Effector memory CD4-positive, alpha-beta T cell (primary cell): ENCODE results near the gene CR1L.
"Not testable (repeated sequence)": the region's sequence is repeated elsewhere in the genome, so short reads cannot be mapped to it uniquely, and the experiment has no call there.

Source experiments
- DNase-seq, 3 donors: peaks; one replicate each; pipeline ENCODE4 v3.0.0-alpha.2; 2020
- H3K27ac ChIP-seq: 2 replicates; pipeline ENCODE4 v1.7.0; 2013; ENCODE audit warnings: mild to moderate bottlenecking, low read length, moderate library complexity; ENCODE audit not compliant: insufficient read depth, poor library complexity, severe bottlenecking
- H3K27me3 ChIP-seq: replicated peaks from 2 replicates; pipeline ENCODE4 v1.7.0; 2013; ENCODE audit warnings: mild to moderate bottlenecking, low read length; ENCODE audit not compliant: insufficient read depth, control insufficient read depth, poor library complexity, severe bottlenecking
- H3K36me3 ChIP-seq: 2 replicates; pipeline ENCODE4 v1.7.0; 2013; ENCODE audit warnings: mild to moderate bottlenecking, low read length, moderate library complexity; ENCODE audit not compliant: control insufficient read depth, insufficient read depth
- H3K4me1 ChIP-seq: 2 replicates; pipeline ENCODE4 v1.7.0; 2013; ENCODE audit warnings: low read length, mild to moderate bottlenecking; ENCODE audit not compliant: control insufficient read depth, insufficient read depth, poor library complexity, severe bottlenecking
- H3K4me3 ChIP-seq: 2 replicates; pipeline ENCODE4 v1.7.0; 2013; ENCODE audit warnings: low read length, low read depth, mild to moderate bottlenecking; ENCODE audit not compliant: insufficient read depth, poor library complexity, severe bottlenecking
- H3K9me3 ChIP-seq: 2 replicates; pipeline ENCODE4 v1.7.0; 2013; ENCODE audit warnings: mild to moderate bottlenecking, low read length, moderate library complexity; ENCODE audit not compliant: control insufficient read depth

CR1L gene

GRCh38 chr1:207658408-207658807 lies 13.5 kb downstream of the CR1L start:
- H3K36me3 ChIP-seq, result no peaks in the 10 kb centered on the region
- DNase-seq, result no peak
- H3K4me1 ChIP-seq, result no peaks in the 10 kb centered on the region
- no peaks in the 10 kb centered on the region for H3K27me3 ChIP-seq
- no peaks in the 10 kb centered on the region for H3K9me3 ChIP-seq
- H3K4me3 ChIP-seq, result no peak overlapping the region
- H3K27ac ChIP-seq, result no peak overlapping the region

GRCh38 chr1:207658904-207659485 lies 14.1 kb downstream of the CR1L start:
- Histone ChIP-seq H3K4me1 (no peaks in the 10 kb centered on the region), H3K36me3 (no peaks in the 10 kb centered on the region), H3K27me3 (no peaks in the 10 kb centered on the region), H3K27ac (no peak overlapping the region), H3K9me3 (no peaks in the 10 kb centered on the region), H3K4me3 (no peak overlapping the region)
- DNase-seq, result no peak

- Histone ChIP-seq H3K4me1 (no peaks in the 10 kb centered on the region), H3K36me3 (no peaks in the 10 kb centered on the region), H3K27me3 (no peaks in the 10 kb centered on the region), H3K9me3 (no peaks in the 10 kb centered on the region), H3K4me3 (no peak overlapping the region), H3K27ac (no peak overlapping the region)
- no peak for DNase-seq
Measured at GRCh38 chr1:207659545-207660153, 14.7 kb downstream of the CR1L start.

- H3K27ac ChIP-seq, H3K36me3 ChIP-seq, H3K4me1 ChIP-seq, H3K27me3 ChIP-seq, H3K4me3 ChIP-seq, DNase-seq, H3K9me3 ChIP-seq: not testable (repeated sequence)
Measured at GRCh38 chr1:207661420-207661819, 16.5 kb downstream of the CR1L start.

GRCh38 chr1:207666342-207666741 lies 21.4 kb downstream of the CR1L start:
- DNase-seq, result no peak
- Histone ChIP-seq H3K4me1 (no peaks in the 10 kb centered on the region), H3K36me3 (no peaks in the 10 kb centered on the region), H3K4me3 (no peak overlapping the region), H3K27me3 (peaks cover 5% of the 10 kb centered on the region), H3K9me3 (no peaks in the 10 kb centered on the region), H3K27ac (no peak overlapping the region)

- no peak overlapping the region for H3K4me3 ChIP-seq
Measured at GRCh38 chr1:207669528-207670009, 24.6 kb downstream of the CR1L start.

GRCh38 chr1:207670192-207670591 lies 25.3 kb downstream of the CR1L start:
- no peak overlapping the region for H3K4me3 ChIP-seq
- H3K4me1 ChIP-seq, result no peaks in the 10 kb centered on the region
- H3K27me3 ChIP-seq, result peaks cover 5% of the 10 kb centered on the region
- H3K9me3 ChIP-seq, result no peaks in the 10 kb centered on the region
- H3K27ac ChIP-seq, result no peak overlapping the region
- DNase-seq, result no peak
- H3K36me3 ChIP-seq, result no peaks in the 10 kb centered on the region

More at GRCh38 chr1:207669528-207670009, 24.6 kb downstream of the CR1L start:
- no peaks in the 10 kb centered on the region for H3K36me3 ChIP-seq
- no peak for DNase-seq
- H3K27ac ChIP-seq, result no peak overlapping the region
- peaks cover 5% of the 10 kb centered on the region for H3K27me3 ChIP-seq
- H3K4me1 ChIP-seq, result no peaks in the 10 kb centered on the region
- H3K9me3 ChIP-seq, result no peaks in the 10 kb centered on the region

GRCh38 chr1:207670997-207671396 lies 26.1 kb downstream of the CR1L start:
- Histone ChIP-seq H3K9me3 (no peaks in the 10 kb centered on the region), H3K27ac (no peak overlapping the region), H3K4me1 (no peaks in the 10 kb centered on the region), H3K27me3 (peaks cover 5% of the 10 kb centered on the region), H3K36me3 (no peaks in the 10 kb centered on the region), H3K4me3 (no peak overlapping the region)
- DNase-seq, result no peak

GRCh38 chr1:207672522-207673130 lies 27.7 kb downstream of the CR1L start:
- DNase-seq, result no peak
- no peaks in the 10 kb centered on the region for H3K9me3 ChIP-seq
- no peaks in the 10 kb centered on the region for H3K27me3 ChIP-seq
- H3K4me1 ChIP-seq, result no peaks in the 10 kb centered on the region
- no peak overlapping the region for H3K27ac ChIP-seq
- no peaks in the 10 kb centered on the region for H3K36me3 ChIP-seq
- H3K4me3 ChIP-seq, result no peak overlapping the region

GRCh38 chr1:207673399-207673798 lies 28.5 kb downstream of the CR1L start:
- Histone ChIP-seq H3K27me3 (no peaks in the 10 kb centered on the region), H3K36me3 (no peaks in the 10 kb centered on the region), H3K4me1 (no peaks in the 10 kb centered on the region), H3K4me3 (no peak overlapping the region), H3K9me3 (no peaks in the 10 kb centered on the region), H3K27ac (no peak overlapping the region)
- no peak for DNase-seq
